Measurements from ENCODE around the gene HECW1. TPM values are rescaled to one million over a fixed set of nuclear protein-coding genes. Genes with fewer than 3 reads are reported as not detected.

Gene HECW1
- total RNA-seq, 1 donor from 2014 or later: 1.6 TPM

- intact Hi-C loops (cut with DNase I): no loop called here
- no peak for DNase-seq
Measured at GRCh38 chr7:43313628-43314378, 201.4 kb downstream of the HECW1 start.

GRCh38 chr7:43314379-43315158 is 202.1 kb downstream of the HECW1 start:
- Histone ChIP-seq H3K4me1 (no peaks in the 10 kb centered on the region), H3K27ac (no peak overlapping the region), H3K36me3 (no peaks in the 10 kb centered on the region), H3K27me3 (no peaks in the 10 kb centered on the region), H3K9me3 (no peaks in the 10 kb centered on the region), H3K4me3 (no peak overlapping the region)
- intact Hi-C loops (cut with DNase I): no loop called here
- TF ChIP-seq CTCF (IDR thresholded peaks at IDR 0.05): no peak
- ATAC-seq (no peak), DNase-seq (no peak)

More at GRCh38 chr7:43313628-43314378, 201.4 kb downstream of the HECW1 start:
- Histone ChIP-seq H3K9me3 (no peaks in the 10 kb centered on the region), H3K27me3 (no peaks in the 10 kb centered on the region), H3K36me3 (no peaks in the 10 kb centered on the region), H3K4me3 (no peak overlapping the region), H3K4me1 (no peaks in the 10 kb centered on the region), H3K27ac (no peak overlapping the region)
- no peak for TF ChIP-seq CTCF (IDR thresholded peaks at IDR 0.05)
- ATAC-seq: no peak

- TF ChIP-seq CTCF (IDR thresholded peaks at IDR 0.05): no peak
- ATAC-seq: no peak
- Histone ChIP-seq H3K36me3 (no peaks in the 10 kb centered on the region), H3K27ac (no peak overlapping the region), H3K4me3 (no peak overlapping the region), H3K9me3 (no peaks in the 10 kb centered on the region), H3K27me3 (no peaks in the 10 kb centered on the region), H3K4me1 (no peaks in the 10 kb centered on the region)
- intact Hi-C loops (cut with DNase I): no loop called here
- DNase-seq: no peak
Measured at GRCh38 chr7:43317075-43317474, 204.6 kb downstream of the HECW1 start.

- no peak overlapping the region for H3K27ac ChIP-seq
- DNase-seq (no peak), ATAC-seq (no peak)
- intact Hi-C loops (cut with DNase I): no loop called here
- no peak for TF ChIP-seq CTCF (IDR thresholded peaks at IDR 0.05)
- H3K4me1 ChIP-seq: no peaks in the 10 kb centered on the region
- H3K36me3 ChIP-seq: no peaks in the 10 kb centered on the region
- no peaks in the 10 kb centered on the region for H3K27me3 ChIP-seq
- no peak overlapping the region for H3K4me3 ChIP-seq
- no peaks in the 10 kb centered on the region for H3K9me3 ChIP-seq
Measured at GRCh38 chr7:43318188-43318770, 205.8 kb downstream of the HECW1 start.

GRCh38 chr7:43325595-43325994 is 213.1 kb downstream of the HECW1 start:
- ATAC-seq: no peak
- no peak for TF ChIP-seq CTCF (IDR thresholded peaks at IDR 0.05)
- Histone ChIP-seq H3K27me3 (no peaks in the 10 kb centered on the region), H3K4me3 (no peak overlapping the region), H3K27ac (no peak overlapping the region), H3K9me3 (no peaks in the 10 kb centered on the region), H3K4me1 (no peaks in the 10 kb centered on the region), H3K36me3 (no peaks in the 10 kb centered on the region)
- no peak for DNase-seq
- intact Hi-C loops (cut with DNase I): no loop called here
